Placental epithelial cell (primary cell): ENCODE measurements around the gene CYP4F12. TPM values are rescaled to one million over a fixed set of nuclear protein-coding genes. Genes with fewer than 3 reads are reported as not detected.

ENCODE experiments used
- total RNA-seq: library from RNA; depleted of rRNA; stranded (reverse); fragments of >200 nt; gene quantifications from 2 replicates; pipeline ENCODE4 v1.2.3, GENCODE V29; 2012

The CYP4F12 gene
- not detected in 2 replicates for total RNA-seq

GRCh38 chr19:15672580-15673175 lies at the start of gene CYP4F12:
Gene CYP4F12 (plus strand): TSS chr19:15673087. CDS start chr19:15673530, 443 bp downstream.

GRCh38 chr19:15640294-15640903 lies 32.5 kb upstream of the CYP4F12 start, which contains the start of gene CYP4F3:
Gene CYP4F3 (plus strand): TSS chr19:15640897. CDS start chr19:15641416, 519 bp downstream.

GRCh38 chr19:15727724-15728123 lies 54.8 kb downstream of the CYP4F12 start, which contains the start of gene OR10H2:
Gene OR10H2 (plus strand): TSS chr19:15728024. CDS start chr19:15728044, 20 bp downstream.

GRCh38 chr19:15737722-15738121 lies 64.8 kb downstream of the CYP4F12 start, which contains the start of gene OR10H3:
Gene OR10H3 (plus strand): TSS chr19:15737985. CDS start chr19:15741393, 3,408 bp downstream.

Other genes starting within 250 kb of the CYP4F12 start
- gene WIZ, start 223.1 kb upstream of the CYP4F12 start, total RNA-seq: 13.3 and 14.6 TPM in 2 replicates
- gene RASAL3, start 208.5 kb upstream of the CYP4F12 start, total RNA-seq: 0.39 TPM in 1 of 2 replicates, not detected in the other
- not detected in 2 replicates for gene PGLYRP2, start 193.6 kb upstream of the CYP4F12 start, total RNA-seq
- not detected in 2 replicates for gene CYP4F22, start 164.6 kb upstream of the CYP4F12 start, total RNA-seq
- not detected in 2 replicates for gene CYP4F8, start 57.9 kb upstream of the CYP4F12 start, total RNA-seq
- gene CYP4F3, start 32.2 kb upstream of the CYP4F12 start, total RNA-seq: under 0.01 TPM in 1 of 2 replicates, not detected in the other
- gene OR10H2, start 54.9 kb downstream of the CYP4F12 start, total RNA-seq: not detected in 2 replicates
- gene OR10H3, start 64.9 kb downstream of the CYP4F12 start, total RNA-seq: not detected in 2 replicates
- under 0.01 TPM in 1 of 2 replicates, not detected in the other for gene OR10H5, start 114.6 kb downstream of the CYP4F12 start, total RNA-seq
- gene OR10H1, start 142.6 kb downstream of the CYP4F12 start, total RNA-seq: not detected in 2 replicates
- not detected in 2 replicates for gene CYP4F2, start 225.0 kb downstream of the CYP4F12 start, total RNA-seq